Measurements from ENCODE around the gene PCYT1A. TPM values are rescaled to one million over a fixed set of nuclear protein-coding genes. Genes with fewer than 3 reads are reported as not detected.
"Not testable (repeated sequence)": the region's sequence is repeated elsewhere in the genome, so short reads cannot be mapped to it uniquely, and the experiment has no call there.

The PCYT1A gene
- total and polyA plus RNA-seq, 2 of the 13 experiments (the other 11 are each of a cell fraction or from before 2014, with no cell fraction given), result 26.4 to 45.3 TPM

DNA sequence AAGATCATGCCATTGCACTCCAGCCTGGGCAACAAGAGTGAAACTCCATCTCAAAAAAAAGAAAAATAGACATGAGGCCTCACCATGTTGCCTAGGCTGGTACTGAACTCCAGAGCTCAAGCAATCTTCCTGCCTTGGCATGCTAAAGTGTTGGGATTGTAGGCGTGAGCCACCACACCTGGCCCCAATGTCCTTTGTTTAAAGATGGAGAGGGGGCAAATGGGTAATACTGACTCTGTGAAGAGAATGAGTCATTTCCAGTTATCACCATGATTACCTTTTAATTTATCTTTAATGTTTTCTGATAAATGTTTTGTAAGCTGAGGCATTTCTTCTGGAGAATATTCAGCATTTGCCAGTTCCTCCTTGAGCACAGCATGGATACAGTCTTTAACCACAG lies 28.3 kb upstream of the PCYT1A start:
- Histone ChIP-seq H3K9me3 (ENCODE audit: low read length) (no peaks in the 10 kb centered on the region), H3K4me3 (replicated peaks in 1 of 3; ENCODE audit: insufficient read depth in 1 of 3, low read depth in 2 of 3, low read length in 3 of 3) (no peak overlapping the region), H3K4me2 (ENCODE audit: low read depth, low read length) (no peak overlapping the region), H3K4me1 (ENCODE audit: insufficient read depth, low read length) (peaks cover 41% of the 10 kb centered on the region), H3K27me3 (ENCODE audit: control insufficient read depth in 1 of 2, insufficient read depth in 2 of 2, low read length in 2 of 2) (no peaks in the 10 kb centered on the region), H3K27ac (ENCODE audit: extremely low read length, insufficient read depth, low read length) (no peak overlapping the region), H3K36me3 (replicated peaks in 1 of 2; ENCODE audit: control insufficient read depth in 1 of 2, insufficient read depth in 2 of 2, low read length in 2 of 2) (no peaks in the 10 kb centered on the region), H4K20me1 (ENCODE audit: insufficient read depth, low read length) (no peaks in the 10 kb centered on the region), H3K79me2 (ENCODE audit: insufficient read depth, low read length) (no peaks in the 10 kb centered on the region), H2AFZ (ENCODE audit: low read length) (no peak overlapping the region), H3K9ac (ENCODE audit: insufficient read depth, low read depth, low read length) (no peak overlapping the region)
- ChIA-PET CTCF (ENCODE audit: low intra/inter-chr PET ratio, low total read pairs) (no interaction called here), POLR2A (no interaction called here)
- ATAC-seq (no peak), DNase-seq (ENCODE audit: low spot score) (no peak), FAIRE-seq (no peak)
- TF ChIP-seq RAD21 (CRISPR knock-in tag; IDR thresholded peaks at IDR 0.05), result no peak
- TF ChIP-seq SYNCRIP (IDR thresholded peaks at IDR 0.05; ENCODE audit: insufficient read depth, low read depth, low read length), result no peak
- TF ChIP-seq ZSCAN21 (CRISPR knock-in tag; IDR thresholded peaks at IDR 0.05; ENCODE audit: borderline replicate concordance), result no peak
- TF ChIP-seq ARNT2 (CRISPR knock-in tag; IDR thresholded peaks at IDR 0.05; ENCODE audit: low read depth), result no peak
- TF ChIP-seq SAP130 (CRISPR knock-in tag; IDR thresholded peaks at IDR 0.05; ENCODE audit: low read depth), result no peak
- BruUV-seq (replicated peaks), result no TSS peak
- in situ Hi-C loops (cut with HindIII; ENCODE audit: extremely low pct_ligation_motif_present, low pct_unique_long_range_greater_than_20kb), result no loop called here
- intact Hi-C loops (cut with micrococcal nuclease; ENCODE audit: unreplicated experiment), result no loop called here
- WGBS (ENCODE audit: low lambda C conversion rate), result 87% methylated on average over 1 of the region's 1 CpG

- H3K4me1 ChIP-seq (ENCODE audit: insufficient read depth, low read length), result peaks cover 29% of the 10 kb centered on the region
- no peaks in the 10 kb centered on the region for H3K36me3 ChIP-seq (replicated peaks in 1 of 2; ENCODE audit: control insufficient read depth in 1 of 2, insufficient read depth in 2 of 2, low read length in 2 of 2)
- H3K9ac ChIP-seq (ENCODE audit: insufficient read depth, low read depth, low read length), result no peak overlapping the region
- no peaks in the 10 kb centered on the region for H4K20me1 ChIP-seq (ENCODE audit: insufficient read depth, low read length)
- no peak for DNase-seq (ENCODE audit: low spot score)
- no peak overlapping the region for H3K27ac ChIP-seq (ENCODE audit: extremely low read length, insufficient read depth, low read length)
- ChIA-PET POLR2A (no interaction called here), CTCF (ENCODE audit: low intra/inter-chr PET ratio, low total read pairs) (no interaction called here)
- BruUV-seq (replicated peaks), result no TSS peak
- no peaks in the 10 kb centered on the region for H3K9me3 ChIP-seq (ENCODE audit: low read length)
- no peaks in the 10 kb centered on the region for H3K79me2 ChIP-seq (ENCODE audit: insufficient read depth, low read length)
- no peak for TF ChIP-seq MLLT10 (CRISPR knock-in tag; IDR thresholded peaks at IDR 0.05)
- TF ChIP-seq YEATS4 (CRISPR knock-in tag; IDR thresholded peaks at IDR 0.05; ENCODE audit: borderline replicate concordance), result no peak
- peak; percentile 71 for TF ChIP-seq ZNF121 (CRISPR knock-in tag; IDR thresholded peaks at IDR 0.05)
- 0 out of 2 replicates have a peak, but pooled peaks have one; percentile 21 for TF ChIP-seq ZNF770 (CRISPR knock-in tag; IDR thresholded peaks at IDR 0.05)
- no peak for ATAC-seq
- FAIRE-seq, result no peak
- no peak overlapping the region for H3K4me2 ChIP-seq (ENCODE audit: low read depth, low read length)
- H2AFZ ChIP-seq (ENCODE audit: low read length), result no peak overlapping the region
- intact Hi-C loops (cut with micrococcal nuclease; ENCODE audit: unreplicated experiment), result no loop called here
- no peak overlapping the region for H3K4me3 ChIP-seq (replicated peaks in 1 of 3; ENCODE audit: insufficient read depth in 1 of 3, low read depth in 2 of 3, low read length in 3 of 3)
- 93% methylated on average over 3 of the region's 3 CpGs for WGBS (ENCODE audit: low lambda C conversion rate)
- no peaks in the 10 kb centered on the region for H3K27me3 ChIP-seq (ENCODE audit: control insufficient read depth in 1 of 2, insufficient read depth in 2 of 2, low read length in 2 of 2)
- in situ Hi-C loops (cut with HindIII; ENCODE audit: extremely low pct_ligation_motif_present, low pct_unique_long_range_greater_than_20kb), result no loop called here
Observed at GRCh38 chr3:196314597-196314996, 27.1 kb upstream of the PCYT1A start.

GRCh38 chr3:196314086-196314485 lies 26.6 kb upstream of the PCYT1A start:
- in situ Hi-C loops (cut with HindIII; ENCODE audit: extremely low pct_ligation_motif_present, low pct_unique_long_range_greater_than_20kb); H2AFZ ChIP-seq (ENCODE audit: low read length); intact Hi-C loops (cut with micrococcal nuclease; ENCODE audit: unreplicated experiment); DNase-seq (ENCODE audit: low spot score); FAIRE-seq; BruUV-seq (replicated peaks); H3K36me3 ChIP-seq (replicated peaks in 1 of 2; ENCODE audit: control insufficient read depth in 1 of 2, insufficient read depth in 2 of 2, low read length in 2 of 2); H3K27ac ChIP-seq (ENCODE audit: extremely low read length, insufficient read depth, low read length); H4K20me1 ChIP-seq (ENCODE audit: insufficient read depth, low read length); H3K27me3 ChIP-seq (ENCODE audit: control insufficient read depth in 1 of 2, insufficient read depth in 2 of 2, low read length in 2 of 2); H3K4me2 ChIP-seq (ENCODE audit: low read depth, low read length); CTCF ChIA-PET (ENCODE audit: low intra/inter-chr PET ratio, low total read pairs); H3K4me3 ChIP-seq (replicated peaks in 1 of 3; ENCODE audit: insufficient read depth in 1 of 3, low read depth in 2 of 3, low read length in 3 of 3); POLR2A ChIA-PET; H3K79me2 ChIP-seq (ENCODE audit: insufficient read depth, low read length); H3K9ac ChIP-seq (ENCODE audit: insufficient read depth, low read depth, low read length); ATAC-seq; H3K9me3 ChIP-seq (ENCODE audit: low read length): not testable (repeated sequence)
- WGBS (ENCODE audit: low lambda C conversion rate), result 74% methylated on average over 7 of the region's 7 CpGs
- peaks cover 24% of the 10 kb centered on the region for H3K4me1 ChIP-seq (ENCODE audit: insufficient read depth, low read length)
